ENCODE data around the gene PAQR9. TPM values are rescaled to one million over a fixed set of nuclear protein-coding genes. Genes with fewer than 3 reads are reported as not detected.

Gene PAQR9
- total and polyA plus RNA-seq, 2 donors (not counting 1 experiment from before 2014, with no cell fraction given), result not detected

DNA sequence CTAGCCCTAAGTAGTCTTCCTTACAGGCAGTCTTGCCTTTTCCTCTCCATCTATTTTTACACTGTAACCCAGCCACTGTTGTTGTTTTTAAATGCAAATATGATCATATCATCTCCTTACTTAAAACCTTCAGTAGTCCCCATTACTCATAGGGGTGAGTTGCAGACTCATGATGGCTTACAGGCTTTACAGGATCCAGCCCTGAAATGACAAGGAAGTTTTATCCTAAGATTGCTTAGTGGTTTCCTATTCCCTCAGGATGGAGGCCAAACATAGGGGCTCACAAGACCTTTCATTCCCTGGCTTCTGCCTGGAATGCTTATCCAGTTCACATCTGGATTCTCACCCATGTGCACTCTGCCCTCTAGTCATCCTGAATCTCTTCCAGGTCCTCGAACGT is 46.9 kb downstream of the PAQR9 start:
- H3K79me2 ChIP-seq (ENCODE audit: control insufficient read depth, insufficient read depth, low read length), result no peaks in the 10 kb centered on the region
- no peak overlapping the region for H3K9ac ChIP-seq (ENCODE audit: low read length)
- Mint-ChIP-seq H3K27me3 (peaks cover 27% of the 10 kb centered on the region), H3K9me3 (ENCODE audit: insufficient read depth) (peaks cover 4% of the 10 kb centered on the region), H3K4me3 (no peak overlapping the region), H3K27ac (no peak overlapping the region), H3K4me1 (no peaks in the 10 kb centered on the region)
- no peak for TF ChIP-seq EZH2 (IDR thresholded peaks at IDR 0.05; ENCODE audit: borderline replicate concordance, insufficient read depth, low read depth, low read length, poor library complexity, severe bottlenecking)
- no peak for TF ChIP-seq CTCF (IDR thresholded peaks at IDR 0.05)
- no peak overlapping the region for H3K4me3 ChIP-seq (ENCODE audit: control extremely low read depth in 1 of 5, extremely low read depth in 1 of 5, insufficient read depth in 1 of 5, low read depth in 2 of 5, low read length in 4 of 5)
- no peak for DNase-seq
- H3K4me1 ChIP-seq (ENCODE audit: control insufficient read depth in 2 of 2, insufficient read depth in 2 of 2, low read length in 2 of 2), result no peaks in the 10 kb centered on the region
- H3K27me3 ChIP-seq (replicated peaks in 1 of 4; ENCODE audit: control extremely low read depth in 1 of 4, control insufficient read depth in 3 of 4, insufficient read depth in 4 of 4, low read length in 3 of 4), result no peaks in the 10 kb centered on the region
- WGBS (ENCODE audit: insufficient coverage), result 64% methylated on average over 2 of the region's 2 CpGs
- no peak overlapping the region for H3K4me2 ChIP-seq (replicated peaks; ENCODE audit: low read depth, low read length, poor library complexity, severe bottlenecking)
- no peaks in the 10 kb centered on the region for H4K20me1 ChIP-seq (ENCODE audit: control insufficient read depth, insufficient read depth, low read length, poor library complexity, severe bottlenecking)
- no peak overlapping the region for H3K27ac ChIP-seq (ENCODE audit: low read length in 2 of 2)
- intact Hi-C loops (cut with micrococcal nuclease), result no loop called here
- no peaks in the 10 kb centered on the region for H3K36me3 ChIP-seq (replicated peaks in 1 of 2; ENCODE audit: control extremely low read depth in 1 of 2, control insufficient read depth in 1 of 2, extremely low read depth in 1 of 2, insufficient read depth in 2 of 2, low read length in 1 of 2)
- ChIA-PET CTCF (interaction anchor here (0.5 kb wide), 1 partner anchor 184 kb away, joined by 3 read pairs; no protein-coding TSS in a partner anchor), POLR2A (no interaction called here)
- H2AFZ ChIP-seq (ENCODE audit: insufficient read depth, low read depth, low read length, poor library complexity, severe bottlenecking), result no peak overlapping the region
- ATAC-seq (ENCODE audit: low read depth), result no peak
- peaks cover 0 to 3% (median 0%) of the 10 kb centered on the region in 3 donors for H3K9me3 ChIP-seq (ENCODE audit: control extremely low read depth in 1 of 3, control insufficient read depth in 2 of 3, insufficient read depth in 1 of 3, low read length in 2 of 3)

- peaks cover 0 to 3% (median 0%) of the 10 kb centered on the region in 3 donors for H3K9me3 ChIP-seq (ENCODE audit: control extremely low read depth in 1 of 3, control insufficient read depth in 2 of 3, insufficient read depth in 1 of 3, low read length in 2 of 3)
- no peaks in the 10 kb centered on the region for H3K36me3 ChIP-seq (replicated peaks in 1 of 2; ENCODE audit: control extremely low read depth in 1 of 2, control insufficient read depth in 1 of 2, extremely low read depth in 1 of 2, insufficient read depth in 2 of 2, low read length in 1 of 2)
- no peak for DNase-seq
- intact Hi-C loops (cut with micrococcal nuclease), result no loop called here
- Mint-ChIP-seq H3K4me1 (no peaks in the 10 kb centered on the region), H3K27me3 (peaks cover 29% of the 10 kb centered on the region), H3K27ac (no peak overlapping the region), H3K4me3 (no peak overlapping the region), H3K9me3 (ENCODE audit: insufficient read depth) (peaks cover 4% of the 10 kb centered on the region)
- no peak for TF ChIP-seq CTCF (IDR thresholded peaks at IDR 0.05)
- TF ChIP-seq EZH2 (IDR thresholded peaks at IDR 0.05; ENCODE audit: borderline replicate concordance, insufficient read depth, low read depth, low read length, poor library complexity, severe bottlenecking), result no peak
- no peaks in the 10 kb centered on the region for H3K79me2 ChIP-seq (ENCODE audit: control insufficient read depth, insufficient read depth, low read length)
- H3K4me1 ChIP-seq (ENCODE audit: control insufficient read depth in 2 of 2, insufficient read depth in 2 of 2, low read length in 2 of 2), result no peaks in the 10 kb centered on the region
- no peak overlapping the region for H3K27ac ChIP-seq (ENCODE audit: low read length in 2 of 2)
- H3K9ac ChIP-seq (ENCODE audit: low read length), result no peak overlapping the region
- H2AFZ ChIP-seq (ENCODE audit: insufficient read depth, low read depth, low read length, poor library complexity, severe bottlenecking), result no peak overlapping the region
- H4K20me1 ChIP-seq (ENCODE audit: control insufficient read depth, insufficient read depth, low read length, poor library complexity, severe bottlenecking), result no peaks in the 10 kb centered on the region
- H3K4me3 ChIP-seq (ENCODE audit: control extremely low read depth in 1 of 5, extremely low read depth in 1 of 5, insufficient read depth in 1 of 5, low read depth in 2 of 5, low read length in 4 of 5), result no peak overlapping the region
- no peak for ATAC-seq (ENCODE audit: low read depth)
- WGBS (ENCODE audit: insufficient coverage), result 100% methylated on average over 2 of the region's 3 CpGs
- POLR2A ChIA-PET, result no interaction called here
- H3K4me2 ChIP-seq (replicated peaks; ENCODE audit: low read depth, low read length, poor library complexity, severe bottlenecking), result no peak overlapping the region
- no peaks in the 10 kb centered on the region for H3K27me3 ChIP-seq (replicated peaks in 1 of 4; ENCODE audit: control extremely low read depth in 1 of 4, control insufficient read depth in 3 of 4, insufficient read depth in 4 of 4, low read length in 3 of 4)
- CTCF ChIA-PET, result no interaction called here
These were observed 47.8 kb downstream of the PAQR9 start for GRCh38 chr3:142915636-142916035.

All from B cell (primary cell).